GM12891 (cell line): Measurements from ENCODE around the gene SSTR3.

ENCODE experiments used
- POLR2A ChIP-seq: IDR thresholded peaks from 2 replicates; pipeline ENCODE4 v1.6.1; 2011; ENCODE audit warnings: low read depth, low read length, control low read depth
- POLR2AphosphoS5 ChIP-seq: IDR thresholded peaks from 2 replicates; pipeline ENCODE4 v1.6.1; 2011; ENCODE audit warnings: low read depth, low read length, control low read depth
- SPI1 ChIP-seq: IDR thresholded peaks from 2 replicates; pipeline ENCODE4 v1.6.1; 2011; ENCODE audit warnings: low read depth, low read length, control low read depth
- TAF1 ChIP-seq: IDR thresholded peaks from 2 replicates; pipeline ENCODE4 v1.6.1; 2011; ENCODE audit warnings: low read depth, low read length, control low read depth

DNA sequence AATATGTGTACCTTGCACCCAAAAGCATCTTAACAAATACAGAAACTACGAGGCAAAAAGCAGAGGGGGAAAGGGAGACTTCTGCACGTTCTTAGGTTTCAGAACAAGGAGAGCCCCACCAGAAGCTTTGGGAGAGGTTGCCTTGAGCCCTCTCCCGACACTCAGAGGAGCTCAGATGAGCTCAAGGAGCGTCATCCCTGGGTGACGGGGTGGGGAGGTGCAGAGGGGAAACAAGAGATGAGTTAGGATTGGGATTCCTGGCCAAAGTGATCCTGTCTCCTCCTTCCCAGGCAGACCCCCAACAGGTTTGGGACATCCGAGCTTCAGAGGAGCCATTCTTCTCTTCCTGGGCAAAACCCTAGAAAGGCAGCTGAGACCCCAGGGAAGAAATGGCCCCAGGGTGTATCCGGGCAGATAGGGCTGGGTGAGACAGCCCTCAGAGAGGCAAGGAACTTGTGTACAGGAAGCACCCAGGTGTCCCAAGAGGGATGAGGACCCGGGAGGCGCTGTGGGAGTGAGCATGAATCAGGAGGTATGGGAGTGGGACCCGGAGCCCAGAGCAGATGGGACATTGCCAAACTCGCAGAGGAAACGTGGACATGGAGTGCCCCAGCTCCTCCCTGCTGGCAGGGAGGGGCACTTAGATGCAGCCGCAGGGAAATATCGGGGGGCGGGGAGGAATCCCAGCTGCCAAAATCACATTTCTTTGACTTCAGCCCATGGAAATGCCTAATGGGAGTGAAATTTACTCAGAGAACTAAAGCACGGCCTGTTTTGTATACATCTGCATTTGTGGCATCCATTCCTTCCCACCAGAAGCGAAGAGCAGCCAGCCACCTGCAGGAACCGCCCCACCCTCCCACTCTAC, 36.6 kb downstream of the SSTR3 start:
- no peak for TF ChIP-seq POLR2A
- no peak for TF ChIP-seq POLR2AphosphoS5
- no peak for TF ChIP-seq TAF1
- TF ChIP-seq SPI1 = no peak
